Cardiac fibroblast (primary cell): Measurements from ENCODE around the gene ZBTB40.

Experiments
- DNase-seq, 2 donors: peaks; one replicate each; pipeline versions ENCODE4 v3.0.0 to v3.0.0-alpha.2; 2010; ENCODE audit warnings: low read depth in 2 of 2
- H3K4me3 ChIP-seq, 2 donors: replicated peaks in 1 of 2; 1 replicate in 1 of 2; 2 replicates in 1 of 2; pipeline ENCODE4 v1.5.1; 2011; ENCODE audit warnings: low read depth in 2 of 2, low read length in 2 of 2, mild to moderate bottlenecking in 2 of 2, moderate library complexity in 1 of 2
- CTCF ChIP-seq: IDR thresholded peaks from one replicate; pipeline ENCODE4 v1.5.1; 2011; ENCODE audit warnings: low read depth, mild to moderate bottlenecking, low read length, inconsistent platforms

The ZBTB40 gene

GRCh38 chr1:22517956-22518355 is 66.3 kb downstream of the ZBTB40 start:
- DNase-seq: no peak
- TF ChIP-seq CTCF: no peak
- no peak overlapping the region for H3K4me3 ChIP-seq

GRCh38 chr1:22518379-22518778 is 66.7 kb downstream of the ZBTB40 start:
- no peak overlapping the region for H3K4me3 ChIP-seq

DNA sequence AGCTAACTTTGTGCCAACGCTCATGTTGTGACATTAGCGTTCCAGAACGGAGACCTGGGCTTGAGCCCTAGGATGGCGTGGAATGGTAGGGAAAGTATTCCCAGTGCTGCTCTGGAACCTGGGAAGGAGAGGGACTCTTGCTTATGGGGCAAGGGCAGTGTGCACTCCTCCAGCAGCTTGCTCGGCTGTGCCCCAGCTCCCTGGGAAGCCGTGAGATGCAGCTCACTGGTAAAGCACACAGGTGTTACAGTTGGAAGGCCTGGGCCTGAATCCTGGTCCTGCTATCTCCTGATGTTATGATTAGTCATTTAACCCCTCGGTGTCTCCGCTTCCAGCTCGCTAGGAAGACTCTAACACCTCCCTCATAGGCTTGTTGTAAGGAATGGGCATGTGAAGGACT is 69.2 kb downstream of the ZBTB40 start:
- TF ChIP-seq CTCF: no peak
- DNase-seq: no peak
- H3K4me3 ChIP-seq: no peak overlapping the region

More at GRCh38 chr1:22518379-22518778, 66.7 kb downstream of the ZBTB40 start:
- TF ChIP-seq CTCF: no peak
- no peak for DNase-seq

DNA sequence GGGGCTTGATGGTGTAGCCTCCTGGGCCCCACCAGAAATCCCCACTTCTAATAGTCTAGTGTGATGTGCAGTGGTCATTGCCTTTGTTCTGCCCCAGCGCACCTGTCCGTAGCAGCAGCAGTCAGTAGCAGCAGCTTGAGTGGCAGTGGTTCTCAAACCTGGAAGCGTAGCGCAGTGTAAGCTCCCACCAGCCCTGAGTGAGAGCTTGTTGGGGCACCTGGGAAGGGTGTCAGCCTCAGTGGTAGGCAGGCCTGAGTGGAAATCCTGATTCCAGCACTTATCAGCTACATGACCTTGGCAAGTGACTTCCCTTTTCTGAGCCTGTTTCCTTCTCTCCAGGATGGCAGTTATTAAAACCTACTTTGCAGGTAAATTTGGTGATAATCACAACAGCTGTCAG is 70.0 kb downstream of the ZBTB40 start:
- DNase-seq: no peak
- TF ChIP-seq CTCF: no peak
- no peak overlapping the region for H3K4me3 ChIP-seq

- no peak overlapping the region for H3K4me3 ChIP-seq
- no peak for TF ChIP-seq CTCF
- DNase-seq: no peak
Measured at GRCh38 chr1:22522221-22522743, 70.6 kb downstream of the ZBTB40 start.

DNA sequence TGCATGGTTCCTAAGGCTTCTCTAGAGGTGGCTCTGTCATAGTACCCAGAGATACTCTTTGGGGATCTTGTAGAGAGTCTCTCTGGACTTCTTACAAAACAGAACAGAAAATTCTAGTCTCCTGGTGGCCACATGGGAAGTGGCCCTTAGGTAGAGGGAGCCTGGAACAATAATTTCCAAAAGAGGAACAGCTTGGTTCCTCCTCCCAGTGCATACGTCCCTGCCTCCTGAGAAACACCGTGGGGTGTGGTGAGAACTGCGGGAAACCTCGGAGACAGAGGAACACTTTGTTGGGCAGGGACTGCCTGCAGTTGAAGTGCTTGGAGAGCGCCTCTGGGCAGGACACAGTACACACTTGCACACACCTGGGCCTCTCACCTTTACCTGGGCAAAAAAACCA is 72.8 kb downstream of the ZBTB40 start:
- TF ChIP-seq CTCF: no peak
- no peak for DNase-seq
- H3K4me3 ChIP-seq: no peak overlapping the region

GRCh38 chr1:22525211-22525610 is 73.6 kb downstream of the ZBTB40 start:
- H3K4me3 ChIP-seq: no peak overlapping the region
- no peak for TF ChIP-seq CTCF
- DNase-seq: no peak
